Left ventricle myocardium inferior (tissue), 1 donor: Measurements from ENCODE around the gene AACS. TPM values are rescaled to one million over a fixed set of nuclear protein-coding genes. Genes with fewer than 3 reads are reported as not detected.

Experiments
- DNase-seq: peaks from one replicate; pipeline ENCODE4 v3.0.0-alpha.2; 2020
- H3K27ac ChIP-seq: fragments of 200-600 bp; replicated peaks from 2 replicates; pipeline ENCODE4 v1.8.0; 2021
- H3K27me3 ChIP-seq: fragments of 200-600 bp; 2 replicates; pipeline ENCODE4 v1.8.0; 2021; ENCODE audit warnings: low read depth
- H3K36me3 ChIP-seq: fragments of 200-600 bp; 2 replicates; pipeline ENCODE4 v1.8.0; 2021
- H3K4me1 ChIP-seq: fragments of 200-600 bp; 2 replicates; pipeline ENCODE4 v1.8.0; 2021
- H3K4me3 ChIP-seq: fragments of 200-600 bp; 2 replicates; pipeline ENCODE4 v1.8.0; 2021; ENCODE audit warnings: mild to moderate bottlenecking, moderate library complexity
- H3K9me3 ChIP-seq: fragments of 200-600 bp; replicated peaks from 2 replicates; pipeline ENCODE4 v1.8.0; 2021
- CTCF ChIP-seq: fragments of 200-600 bp; IDR thresholded peaks from 2 replicates; pipeline ENCODE4 v1.8.0; 2021; ENCODE audit warnings: antibody characterized with exemption, mild to moderate bottlenecking, borderline replicate concordance
- intact Hi-C: fragments of 100-400 bp; cut with micrococcal nuclease; formaldehyde crosslinking; loops from one replicate; pipeline ENCODE4 v1.11.0; 2022
- total RNA-seq: library from RNA; stranded (reverse); fragmentation: NEBNext Ultra II Directional; extraction: Animal tissue kit (Norgen Biotek cat#: 25700); gene quantifications from one replicate; pipeline ENCODE4 v1.2.1, GENCODE V29; 2021
- donor health status: DM: no; HTN: yes; CAD: no; lungs with severe emphysema.

The AACS gene
- total RNA-seq, 1 donor from 2014 or later: 11.5 TPM

- Histone ChIP-seq H3K36me3 (peaks cover 38% of the 10 kb centered on the region), H3K9me3 (no peaks in the 10 kb centered on the region), H3K4me3 (no peak overlapping the region), H3K27me3 (no peaks in the 10 kb centered on the region), H3K4me1 (no peaks in the 10 kb centered on the region), H3K27ac (no peak overlapping the region)
- intact Hi-C loops: no loop called here
- TF ChIP-seq CTCF: no peak
- DNase-seq: no peak
Measured at GRCh38 chr12:125113263-125113662, 48.0 kb downstream of the AACS start.

GRCh38 chr12:125113789-125114188 is 48.6 kb downstream of the AACS start:
- no peak overlapping the region for H3K27ac ChIP-seq
- peaks cover 40% of the 10 kb centered on the region for H3K36me3 ChIP-seq
- H3K4me3 ChIP-seq: no peak overlapping the region
- H3K9me3 ChIP-seq: no peaks in the 10 kb centered on the region
- H3K27me3 ChIP-seq: no peaks in the 10 kb centered on the region
- intact Hi-C loops: no loop called here
- H3K4me1 ChIP-seq: no peaks in the 10 kb centered on the region
- no peak for DNase-seq
- TF ChIP-seq CTCF: no peak

GRCh38 chr12:125114365-125115141 is 49.3 kb downstream of the AACS start:
- intact Hi-C loops: no loop called here
- TF ChIP-seq CTCF: no peak
- Histone ChIP-seq H3K9me3 (no peaks in the 10 kb centered on the region), H3K4me1 (no peaks in the 10 kb centered on the region), H3K4me3 (no peak overlapping the region), H3K27ac (no peak overlapping the region), H3K27me3 (no peaks in the 10 kb centered on the region), H3K36me3 (peaks cover 33% of the 10 kb centered on the region)
- DNase-seq: no peak

GRCh38 chr12:125120566-125120965 is 55.3 kb downstream of the AACS start:
- Histone ChIP-seq H3K4me1 (peaks cover 6% of the 10 kb centered on the region), H3K27me3 (no peaks in the 10 kb centered on the region), H3K27ac (no peak overlapping the region), H3K4me3 (no peak overlapping the region), H3K36me3 (peaks cover 20% of the 10 kb centered on the region), H3K9me3 (no peaks in the 10 kb centered on the region)
- no peak for TF ChIP-seq CTCF
- intact Hi-C loops: no loop called here
- DNase-seq: no peak

- H3K4me1 ChIP-seq: peaks cover 6% of the 10 kb centered on the region
- DNase-seq: no peak
- no peak overlapping the region for H3K27ac ChIP-seq
- intact Hi-C loops: no loop called here
- no peak for TF ChIP-seq CTCF
- H3K9me3 ChIP-seq: no peaks in the 10 kb centered on the region
- H3K27me3 ChIP-seq: no peaks in the 10 kb centered on the region
- H3K4me3 ChIP-seq: no peak overlapping the region
- H3K36me3 ChIP-seq: peaks cover 25% of the 10 kb centered on the region
Measured at GRCh38 chr12:125121106-125121505, 55.9 kb downstream of the AACS start.
